Vagina (tissue), 2 donors: ENCODE data around the gene CHMP4B. TPM values are rescaled to one million over a fixed set of nuclear protein-coding genes. Genes with fewer than 3 reads are reported as not detected.

Experiments
- DNase-seq, 2 donors: peaks; one replicate each; pipeline ENCODE4 v3.0.0-alpha.2; 2017; ENCODE audit errors: extremely low spot score in 2 of 2
- H3K27ac ChIP-seq: fragments of 200-600 bp; sonication (generic); one replicate; pipeline ENCODE4 v1.5.1; 2019
- H3K27me3 ChIP-seq: fragments of 200-600 bp; sonication (generic); one replicate; pipeline ENCODE4 v1.5.1; 2019
- H3K36me3 ChIP-seq, 2 donors: fragments of 200-600 bp; sonication (generic); one replicate each; pipeline ENCODE4 v1.5.1; 2017 to 2019
- H3K4me1 ChIP-seq: fragments of 200-600 bp; sonication (generic); one replicate; pipeline ENCODE4 v1.5.1; 2019
- H3K4me3 ChIP-seq, 2 donors: fragments of 200-600 bp; sonication (generic); 1 replicate in 1 of 2; 2 replicates in 1 of 2; pipeline ENCODE4 v1.5.1; 2016 to 2019
- H3K9me3 ChIP-seq: fragments of 200-600 bp; sonication (generic); one replicate; pipeline ENCODE4 v1.5.1; 2019
- POLR2A ChIP-seq, 2 donors: fragments of 450-650 bp; IDR thresholded peaks; one replicate each; pipeline ENCODE4 v1.6.1; 2017; ENCODE audit warnings: antibody characterized with exemption in 2 of 2, mild to moderate bottlenecking in 2 of 2, moderate library complexity in 2 of 2
- POLR2AphosphoS5 ChIP-seq, 2 donors: sonication (generic); formaldehyde crosslinking; IDR thresholded peaks; one replicate each; pipeline ENCODE4 v1.9.0; 2017; ENCODE audit warnings: antibody characterized with exemption in 2 of 2, mild to moderate bottlenecking in 2 of 2, low read depth in 1 of 2; ENCODE audit not compliant: insufficient read depth in 1 of 2
- intact Hi-C: fragments of 100-400 bp; cut with DNase I; formaldehyde crosslinking; loops from one replicate; pipeline ENCODE4 v1.15.1; 2023
- total RNA-seq: library from RNA; depleted of rRNA; stranded (reverse); fragments of >200 nt; gene quantifications from one replicate; pipeline ENCODE4 v1.2.3, GENCODE V29; 2016
- TF ChIP-seq, protein P1 (sequence below), 3 experiments: fragments of 450-650 bp in 2 of 3; fragments of 200-600 bp in 1 of 3; sonication (generic) in 1 of 3; IDR thresholded peaks; one replicate each; pipeline ENCODE4 v1.5.1; 2017 to 2019; ENCODE audit warnings: antibody characterized with exemption in 3 of 3, mild to moderate bottlenecking in 2 of 3, moderate library complexity in 2 of 3

Gene CHMP4B
- total RNA-seq, 1 donor from 2014 or later: 95.5 TPM

DNA sequence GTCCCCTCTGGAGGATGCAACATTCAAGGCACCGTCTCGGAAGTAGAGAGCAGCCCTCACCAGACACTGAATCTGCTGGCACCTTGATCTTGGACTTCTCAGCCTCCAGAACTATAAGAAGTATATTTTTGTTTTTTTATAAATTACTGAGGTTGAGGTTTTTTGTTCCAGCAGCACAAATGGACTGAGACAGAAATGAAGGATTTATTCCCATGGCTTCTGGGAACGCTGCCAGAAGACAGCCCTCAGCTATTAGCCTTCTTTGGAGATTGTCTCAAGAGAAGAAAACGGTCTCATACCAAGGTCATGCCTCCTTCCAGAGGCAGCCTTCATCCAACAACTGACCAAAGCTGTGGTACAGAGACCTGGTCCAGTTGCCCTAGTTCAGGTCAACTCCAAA lies 85.4 kb downstream of the CHMP4B start:
- Histone ChIP-seq H3K4me1 (no peaks in the 10 kb centered on the region), H3K36me3 (no peaks in the 10 kb centered on the region), H3K27ac (no peak overlapping the region), H3K4me3 (no peak overlapping the region), H3K9me3 (no peaks in the 10 kb centered on the region), H3K27me3 (no peaks in the 10 kb centered on the region)
- TF ChIP-seq, protein P1, sequence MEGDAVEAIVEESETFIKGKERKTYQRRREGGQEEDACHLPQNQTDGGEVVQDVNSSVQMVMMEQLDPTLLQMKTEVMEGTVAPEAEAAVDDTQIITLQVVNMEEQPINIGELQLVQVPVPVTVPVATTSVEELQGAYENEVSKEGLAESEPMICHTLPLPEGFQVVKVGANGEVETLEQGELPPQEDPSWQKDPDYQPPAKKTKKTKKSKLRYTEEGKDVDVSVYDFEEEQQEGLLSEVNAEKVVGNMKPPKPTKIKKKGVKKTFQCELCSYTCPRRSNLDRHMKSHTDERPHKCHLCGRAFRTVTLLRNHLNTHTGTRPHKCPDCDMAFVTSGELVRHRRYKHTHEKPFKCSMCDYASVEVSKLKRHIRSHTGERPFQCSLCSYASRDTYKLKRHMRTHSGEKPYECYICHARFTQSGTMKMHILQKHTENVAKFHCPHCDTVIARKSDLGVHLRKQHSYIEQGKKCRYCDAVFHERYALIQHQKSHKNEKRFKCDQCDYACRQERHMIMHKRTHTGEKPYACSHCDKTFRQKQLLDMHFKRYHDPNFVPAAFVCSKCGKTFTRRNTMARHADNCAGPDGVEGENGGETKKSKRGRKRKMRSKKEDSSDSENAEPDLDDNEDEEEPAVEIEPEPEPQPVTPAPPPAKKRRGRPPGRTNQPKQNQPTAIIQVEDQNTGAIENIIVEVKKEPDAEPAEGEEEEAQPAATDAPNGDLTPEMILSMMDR (IDR thresholded peaks at IDR 0.05): no peak
- TF ChIP-seq POLR2AphosphoS5 (IDR thresholded peaks at IDR 0.05; ENCODE audit: insufficient read depth in 1 of 2, low read depth in 1 of 2): no peak
- no peak for TF ChIP-seq POLR2A (IDR thresholded peaks at IDR 0.05)
- no peak for DNase-seq
- intact Hi-C loops: no loop called here

DNA sequence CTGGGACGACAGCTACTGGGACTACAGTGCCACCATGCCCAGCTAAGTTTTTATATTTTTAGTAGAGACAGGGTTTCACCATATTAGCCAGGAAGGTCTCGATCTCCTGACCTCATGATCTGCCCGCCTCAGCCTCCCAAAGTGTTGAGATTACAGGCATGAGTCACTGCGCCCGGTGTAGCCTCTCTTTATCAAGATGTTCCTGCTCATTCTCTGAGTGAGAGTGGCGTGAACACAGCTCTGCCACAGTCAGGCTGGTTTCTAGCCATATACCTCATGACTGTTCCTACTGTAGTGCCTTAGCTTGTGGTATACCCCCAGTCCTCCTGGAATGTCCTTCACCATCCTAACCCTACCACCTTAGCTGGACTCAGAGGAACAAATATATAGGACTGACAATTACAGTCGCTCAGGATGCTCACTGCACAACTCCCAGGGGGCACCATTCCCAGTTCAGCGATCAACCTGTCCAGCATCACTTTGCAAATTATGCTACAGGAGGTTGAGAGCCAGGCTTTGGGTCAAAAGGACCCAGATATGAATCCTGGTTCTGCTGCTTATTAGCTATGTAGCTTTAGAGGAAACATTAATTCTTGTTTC lies 86.3 kb downstream of the CHMP4B start:
- intact Hi-C loops: no loop called here
- Histone ChIP-seq H3K36me3 (no peaks in the 10 kb centered on the region), H3K4me3 (no peak overlapping the region), H3K27me3 (no peaks in the 10 kb centered on the region), H3K27ac (no peak overlapping the region), H3K4me1 (no peaks in the 10 kb centered on the region), H3K9me3 (no peaks in the 10 kb centered on the region)
- TF ChIP-seq POLR2AphosphoS5 (IDR thresholded peaks at IDR 0.05; ENCODE audit: insufficient read depth in 1 of 2, low read depth in 1 of 2) (no peak), POLR2A (IDR thresholded peaks at IDR 0.05) (no peak)
- TF ChIP-seq, protein P1 (IDR thresholded peaks at IDR 0.05): no peak
- DNase-seq: no peak

DNA sequence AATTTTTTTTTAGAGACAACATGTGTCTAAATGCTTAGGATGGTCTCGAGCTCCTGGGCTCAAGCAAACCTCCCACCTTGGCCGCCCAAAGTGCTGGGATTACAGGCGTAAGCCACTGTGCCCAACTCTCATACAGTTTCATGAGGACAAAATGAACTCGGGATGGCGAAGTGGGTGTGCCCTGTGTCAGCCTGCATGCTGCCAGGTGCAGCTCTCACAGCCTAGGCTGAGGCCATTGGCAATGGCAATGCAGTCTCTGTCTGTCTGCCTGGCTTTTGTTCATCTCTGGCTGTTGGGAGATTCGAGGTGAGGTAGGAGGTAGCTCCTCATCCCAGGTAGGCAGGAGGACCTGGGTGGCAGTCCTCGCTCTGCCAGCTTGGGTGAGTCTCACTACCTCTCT lies 88.0 kb downstream of the CHMP4B start:
- no peak overlapping the region for H3K27ac ChIP-seq
- H3K9me3 ChIP-seq: no peaks in the 10 kb centered on the region
- no peaks in the 10 kb centered on the region for H3K36me3 ChIP-seq
- no peaks in the 10 kb centered on the region for H3K4me1 ChIP-seq
- no peak for DNase-seq
- TF ChIP-seq, protein P1 (IDR thresholded peaks at IDR 0.05): no peak
- no peak for TF ChIP-seq POLR2A (IDR thresholded peaks at IDR 0.05)
- no peak for TF ChIP-seq POLR2AphosphoS5 (IDR thresholded peaks at IDR 0.05; ENCODE audit: insufficient read depth in 1 of 2, low read depth in 1 of 2)
- H3K27me3 ChIP-seq: no peaks in the 10 kb centered on the region
- intact Hi-C loops: no loop called here
- H3K4me3 ChIP-seq: no peak overlapping the region

DNA sequence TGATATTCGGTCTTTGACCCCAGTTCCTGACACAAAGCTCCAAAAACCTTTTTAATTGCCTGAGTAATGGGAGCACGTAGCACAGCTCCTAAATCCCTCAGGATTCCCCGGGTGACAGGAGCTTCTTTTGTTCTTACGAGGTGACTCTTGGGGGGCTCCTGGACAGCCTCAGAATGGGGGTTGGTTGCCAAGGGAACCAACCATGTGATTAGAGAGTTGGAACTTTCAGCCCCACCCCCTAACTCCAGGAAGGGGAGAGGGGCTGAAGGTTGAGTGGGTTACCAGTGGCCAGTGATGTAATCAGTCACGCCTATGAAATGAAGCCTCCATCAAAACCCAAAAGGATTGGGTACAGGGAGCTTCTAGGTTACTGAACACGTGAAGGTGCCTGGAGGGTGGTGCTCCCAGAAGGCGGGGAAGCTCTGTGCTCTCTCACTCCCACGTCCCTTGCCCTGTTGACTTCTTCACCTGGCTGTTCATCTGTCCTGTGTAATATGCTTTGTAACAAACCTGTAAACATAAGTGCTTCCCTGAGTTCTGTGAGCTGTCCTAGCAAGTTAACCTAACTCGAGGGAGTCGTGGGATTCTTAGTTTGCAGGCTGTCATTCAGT lies 89.5 kb downstream of the CHMP4B start:
- intact Hi-C loops: no loop called here
- DNase-seq: no peak
- H3K4me3 ChIP-seq: no peak overlapping the region
- no peaks in the 10 kb centered on the region for H3K36me3 ChIP-seq
- TF ChIP-seq POLR2AphosphoS5 (IDR thresholded peaks at IDR 0.05; ENCODE audit: insufficient read depth in 1 of 2, low read depth in 1 of 2) (no peak), POLR2A (IDR thresholded peaks at IDR 0.05) (no peak)
- TF ChIP-seq, protein P1 (IDR thresholded peaks at IDR 0.05): no peak
- no peak overlapping the region for H3K27ac ChIP-seq
- H3K9me3 ChIP-seq: no peaks in the 10 kb centered on the region
- H3K4me1 ChIP-seq: no peaks in the 10 kb centered on the region
- no peaks in the 10 kb centered on the region for H3K27me3 ChIP-seq

DNA sequence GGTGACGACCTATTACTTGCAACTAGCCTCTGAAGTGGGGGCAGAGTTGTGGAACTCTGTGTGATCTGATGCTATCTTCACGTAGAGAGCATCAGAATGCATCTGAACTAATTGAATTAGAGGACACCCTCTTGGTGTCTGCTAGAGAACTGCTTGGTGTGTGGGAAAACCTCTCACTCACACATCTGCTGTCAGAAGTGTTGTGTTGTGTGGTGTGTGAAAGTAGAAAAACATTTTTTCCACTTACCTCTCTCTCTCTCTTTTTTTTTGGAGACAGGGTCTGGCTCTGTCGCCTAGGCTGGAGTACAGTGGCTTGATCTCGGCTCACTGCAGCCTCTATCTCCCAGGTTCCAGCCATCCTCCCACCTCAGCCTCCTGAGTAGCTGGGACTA lies 90.0 kb downstream of the CHMP4B start:
- H3K4me3 ChIP-seq: no peak overlapping the region
- no peaks in the 10 kb centered on the region for H3K36me3 ChIP-seq
- H3K9me3 ChIP-seq: no peaks in the 10 kb centered on the region
- intact Hi-C loops: no loop called here
- no peak for TF ChIP-seq POLR2AphosphoS5 (IDR thresholded peaks at IDR 0.05; ENCODE audit: insufficient read depth in 1 of 2, low read depth in 1 of 2)
- TF ChIP-seq POLR2A (IDR thresholded peaks at IDR 0.05): no peak
- TF ChIP-seq, protein P1 (IDR thresholded peaks at IDR 0.05): no peak
- H3K27ac ChIP-seq: no peak overlapping the region
- no peaks in the 10 kb centered on the region for H3K4me1 ChIP-seq
- H3K27me3 ChIP-seq: no peaks in the 10 kb centered on the region
- no peak for DNase-seq
